K562 (cell line): ENCODE measurements around the gene WDR93. TPM values are rescaled to one million over a fixed set of nuclear protein-coding genes. Genes with fewer than 3 reads are reported as not detected.
A peak's percentile ranks its signal among the peaks of the same experiment; 100 is the strongest.

Experiments
- ATAC-seq: fragments of 200-7000 bp; cut with Tn5 transposase; 3 replicates; pipeline ENCODE4 v1.9.1; 2020; ENCODE audit warnings: moderate library complexity
- BruUV-seq: library from RNA; stranded (reverse); fragments of 400-500 nt; replicated peaks from 2 replicates; lab custom pipeline; 2021; lab: Mats Ljungman, UMichigan
- CTCF ChIA-PET: fragments of 300-600 bp; formaldehyde crosslinking; extraction: SDS; loops from one replicate; lab custom pipeline; 2021; ENCODE audit warnings: low intra/inter-chr PET ratio; lab: Yijun Ruan, JAX
- POLR2A ChIA-PET: fragments of 300-600, 350-650 bp; sonication (Branson Sonifier 250); formaldehyde crosslinking; extraction: SDS; loops from one replicate; lab custom pipeline; 2021; ENCODE audit warnings: antibody characterized with exemption, inconsistent platforms; lab: Yijun Ruan, JAX
- DNase-seq, 4 experiments: peaks; one replicate each; pipeline versions ENCODE4 v3.0.0 to v3.0.0-alpha.2; 2011 to 2018; ENCODE audit warnings: low spot score in 3 of 4, mixed read lengths in 3 of 4; ENCODE audit errors: extremely low read depth in 1 of 4
- FAIRE-seq: peaks from 2 replicates; lab custom pipeline; 2011; peaks lifted over from hg19 to GRCh38; lab: Jason Lieb, UNC
- H2AFZ ChIP-seq: 2 replicates; pipeline ENCODE4 v1.6.0; 2011; ENCODE audit warnings: low read depth, low read length, control low read depth, inconsistent platforms
- H3K27ac ChIP-seq: fragments of 200-600 bp; 3 replicates; pipeline ENCODE4 v1.8.0; 2011; ENCODE audit warnings: low read depth, mild to moderate bottlenecking, control low read depth, inconsistent platforms, low read length, moderate library complexity, mixed read lengths; ENCODE audit errors: extremely low read depth
- H3K27me3 ChIP-seq, 2 experiments: fragments of 300-600 bp in 1 of 2; 2 replicates in 1 of 2; 3 replicates in 1 of 2; pipeline versions ENCODE4 v1.6.0 to v1.8.0; 2011; ENCODE audit warnings: inconsistent platforms in 2 of 2, low read length in 2 of 2, mild to moderate bottlenecking in 1 of 2, mixed read lengths in 1 of 2, moderate library complexity in 1 of 2; ENCODE audit not compliant: control insufficient read depth in 2 of 2, insufficient read depth in 2 of 2
- H3K36me3 ChIP-seq: fragments of 300-600 bp; 3 replicates; pipeline ENCODE4 v1.8.0; 2011; ENCODE audit warnings: mild to moderate bottlenecking, low read length, inconsistent platforms; ENCODE audit not compliant: control insufficient read depth, insufficient read depth
- H3K4me1 ChIP-seq, 2 experiments: fragments of 200-600 bp in 1 of 2; replicated peaks in 1 of 2; 2 replicates in 1 of 2; 3 replicates in 1 of 2; pipeline versions ENCODE4 v1.5.1 to v1.8.0; 2011; ENCODE audit warnings: inconsistent platforms in 2 of 2, low read length in 2 of 2, mild to moderate bottlenecking in 1 of 2, mixed read lengths in 1 of 2, moderate library complexity in 1 of 2; ENCODE audit not compliant: control insufficient read depth in 2 of 2, insufficient read depth in 2 of 2
- H3K4me2 ChIP-seq: 2 replicates; pipeline ENCODE4 v1.6.1; 2011; ENCODE audit warnings: low read length, control low read depth, inconsistent platforms, mixed read lengths; ENCODE audit not compliant: insufficient read depth
- H3K4me3 ChIP-seq: fragments of 200-600 bp; sonication (generic), shearing (Covaris generic); 2 replicates; pipeline ENCODE4 v1.5.1; 2016; ENCODE audit warnings: control low read depth, inconsistent platforms
- H3K79me2 ChIP-seq: fragments of 200-600 bp; 3 replicates; pipeline ENCODE4 v1.8.0; 2011; ENCODE audit warnings: low read length, inconsistent platforms; ENCODE audit not compliant: control insufficient read depth, insufficient read depth
- H3K9ac ChIP-seq, 2 experiments: 2 replicates each; pipeline versions ENCODE4 v1.6.0 to v1.6.1; 2011; ENCODE audit warnings: low read depth in 2 of 2, low read length in 2 of 2, control low read depth in 1 of 2, inconsistent platforms in 1 of 2, mild to moderate bottlenecking in 1 of 2, mixed read lengths in 1 of 2; ENCODE audit not compliant: insufficient read depth in 1 of 2
- H3K9me1 ChIP-seq: one replicate; pipeline ENCODE4 v1.6.0; 2011; ENCODE audit warnings: inconsistent platforms, mild to moderate bottlenecking, low read length, moderate library complexity; ENCODE audit not compliant: control insufficient read depth, insufficient read depth
- H3K9me3 ChIP-seq: replicated peaks from 2 replicates; pipeline ENCODE4 v1.5.1; 2011; ENCODE audit warnings: low read depth, low read length, inconsistent platforms; ENCODE audit not compliant: control insufficient read depth, insufficient read depth
- H4K20me1 ChIP-seq: replicated peaks from 2 replicates; pipeline ENCODE4 v1.6.1; 2011; ENCODE audit warnings: low read length, inconsistent platforms, mixed read lengths; ENCODE audit not compliant: control insufficient read depth, insufficient read depth
- SMAD2 ChIP-seq: fragments of 150-350 bp; IDR thresholded peaks from 2 replicates; pipeline ENCODE4 v1.6.1; 2014; ENCODE audit warnings: low read depth, mild to moderate bottlenecking, low read length
- WGBS: fragments of 100-300 bp; shearing (Covaris generic); methylation state at CpG from one replicate; pipeline ENCODE4 v1.1.6; 2016; ENCODE audit warnings: low coverage, mixed read lengths; ENCODE audit not compliant: insufficient coverage; ENCODE audit errors: missing lambda C conversion rate; 5-methylcytosine and 5-hydroxymethylcytosine counted together
- in situ Hi-C: fragments of 300-500 bp; cut with MboI; formaldehyde crosslinking; loops from 4 replicates; pipeline ENCODE4 v1.15.0; 2018; ENCODE audit warnings: inconsistent platforms, mixed read lengths
- intact Hi-C: fragments of 100-400 bp; cut with micrococcal nuclease; formaldehyde crosslinking; loops from 2 replicates; pipeline ENCODE4 v1.14.2; 2022
- polyA plus RNA-seq, 8 experiments: library from polyadenylated mRNA; depleted of rRNA in 4 of 8; stranded (reverse) in 5 of 8; unstranded in 3 of 8; fragments of >200 nt; fragmentation: Nextera tagmentation in 2 of 8; fragmentation: Illumina TruSeq in 1 of 8; extraction: Ambion mirVana in 2 of 8; extraction: Trizol in 1 of 8; gene quantifications; 2 replicates each; pipeline versions ENCODE4 v1.2.1 to v1.2.3, GENCODE V29; 2011 to 2014; ENCODE audit warnings: inconsistent platforms in 1 of 8, missing spikeins in 1 of 8
- total RNA-seq, 7 experiments: library from RNA; depleted of rRNA in 6 of 7; stranded (reverse); fragments of >200 nt in 6 of 7; fragmentation: Illumina TruSeq in 2 of 7; extraction: Trizol in 2 of 7; gene quantifications; 2 replicates each; pipeline versions ENCODE4 v1.2.1 to v1.2.3, GENCODE V29; 2011 to 2021; ENCODE audit warnings: low replicate concordance in 1 of 7
- TF ChIP-seq, protein P1 (sequence below): IDR thresholded peaks from 2 replicates; pipeline ENCODE4 v1.6.1; 2016; ENCODE audit warnings: missing genetic modification characterization, missing compliant biosample characterization

The WDR93 gene
- total and polyA plus RNA-seq, 9 of the 15 experiments (the other 6 are each of a cell fraction or from before 2014, with no cell fraction given), result not detected

DNA sequence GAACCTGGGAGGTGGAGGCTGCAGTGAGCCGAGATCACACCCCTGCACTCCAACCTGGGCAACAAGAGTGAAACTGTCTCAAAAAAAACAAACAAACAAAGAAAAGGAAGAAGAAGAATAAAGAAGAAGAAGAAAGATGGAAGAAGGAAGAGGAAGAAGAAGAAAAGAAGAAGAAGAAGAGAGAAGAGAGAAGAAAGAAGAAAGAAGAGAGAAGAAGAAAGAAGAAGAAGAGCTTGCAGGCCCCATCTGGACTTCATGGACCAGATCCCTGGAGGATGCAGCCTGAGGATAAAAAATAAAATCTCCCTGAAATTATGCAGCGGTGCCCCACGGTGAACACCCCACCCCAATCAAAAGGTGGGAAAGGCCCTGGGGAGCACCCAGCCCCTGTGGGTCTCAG, 69.2 kb downstream of the WDR93 start:
- no peaks in the 10 kb centered on the region for H3K36me3 ChIP-seq
- intact Hi-C loops, result loop anchor here (1.0 to 5.0 kb wide), 3 partner anchors 62 to 132 kb away; partner anchors contain the start of gene AP3S2
- peak overlapping the region in 1 of 2 experiments; percentile 80; a peak in 2 of 4 replicates for H3K9ac ChIP-seq
- FAIRE-seq, result no peak
- peaks cover 13 to 26% of the 10 kb centered on the region in 2 experiments for H3K4me1 ChIP-seq
- no peaks in the 10 kb centered on the region; the same call in 1 of the 2 replicates for H4K20me1 ChIP-seq
- peak overlapping the region; percentile 95 for H2AFZ ChIP-seq
- ChIA-PET CTCF (interaction anchor here (0.7 to 3.6 kb wide), 3 partner anchors 115 to 214 kb away, joined by 4 to 28 read pairs (median 9); no protein-coding TSS in a partner anchor), POLR2A (interaction anchor here (0.6 to 1.6 kb wide), 5 partner anchors 19 to 123 kb away, joined by 3 to 4 read pairs (median 3); partner anchors contain the start of gene ANPEP)
- H3K9me3 ChIP-seq, result no peaks in the 10 kb centered on the region
- peak overlapping the region; percentile 84; the same call in 1 of the 2 replicates for H3K4me2 ChIP-seq
- WGBS, result 54% methylated on average over 3 of the region's 3 CpGs
- H3K79me2 ChIP-seq, result no peaks in the 10 kb centered on the region
- BruUV-seq, result no TSS peak
- H3K27ac ChIP-seq, result no peak overlapping the region
- TF ChIP-seq, protein P1, sequence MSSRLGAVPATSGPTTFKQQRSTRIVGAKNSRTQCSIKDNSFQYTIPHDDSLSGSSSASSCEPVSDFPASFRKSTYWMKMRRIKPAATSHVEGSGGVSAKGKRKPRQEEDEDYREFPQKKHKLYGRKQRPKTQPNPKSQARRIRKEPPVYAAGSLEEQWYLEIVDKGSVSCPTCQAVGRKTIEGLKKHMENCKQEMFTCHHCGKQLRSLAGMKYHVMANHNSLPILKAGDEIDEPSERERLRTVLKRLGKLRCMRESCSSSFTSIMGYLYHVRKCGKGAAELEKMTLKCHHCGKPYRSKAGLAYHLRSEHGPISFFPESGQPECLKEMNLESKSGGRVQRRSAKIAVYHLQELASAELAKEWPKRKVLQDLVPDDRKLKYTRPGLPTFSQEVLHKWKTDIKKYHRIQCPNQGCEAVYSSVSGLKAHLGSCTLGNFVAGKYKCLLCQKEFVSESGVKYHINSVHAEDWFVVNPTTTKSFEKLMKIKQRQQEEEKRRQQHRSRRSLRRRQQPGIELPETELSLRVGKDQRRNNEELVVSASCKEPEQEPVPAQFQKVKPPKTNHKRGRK (tag), result peak; percentile 90
- no peak for TF ChIP-seq SMAD2
- H3K9me1 ChIP-seq, result no peaks in the 10 kb centered on the region
- no peaks in the 10 kb centered on the region for H3K27me3 ChIP-seq
- no peak for ATAC-seq
- in situ Hi-C loops, result loop anchor here (5.0 to 10.0 kb wide), 2 partner anchors 117 to 335 kb away; no protein-coding TSS in a partner anchor
- no peak for DNase-seq
- no peak overlapping the region for H3K4me3 ChIP-seq
